Measurements from ENCODE around the gene ERBIN. TPM values are rescaled to one million over a fixed set of nuclear protein-coding genes. Genes with fewer than 3 reads are reported as not detected.

Gene ERBIN
- total and polyA plus RNA-seq, 2 of the 13 experiments (the other 11 are each of a cell fraction or from before 2014, with no cell fraction given), result 14.4 to 41.7 TPM

DNA sequence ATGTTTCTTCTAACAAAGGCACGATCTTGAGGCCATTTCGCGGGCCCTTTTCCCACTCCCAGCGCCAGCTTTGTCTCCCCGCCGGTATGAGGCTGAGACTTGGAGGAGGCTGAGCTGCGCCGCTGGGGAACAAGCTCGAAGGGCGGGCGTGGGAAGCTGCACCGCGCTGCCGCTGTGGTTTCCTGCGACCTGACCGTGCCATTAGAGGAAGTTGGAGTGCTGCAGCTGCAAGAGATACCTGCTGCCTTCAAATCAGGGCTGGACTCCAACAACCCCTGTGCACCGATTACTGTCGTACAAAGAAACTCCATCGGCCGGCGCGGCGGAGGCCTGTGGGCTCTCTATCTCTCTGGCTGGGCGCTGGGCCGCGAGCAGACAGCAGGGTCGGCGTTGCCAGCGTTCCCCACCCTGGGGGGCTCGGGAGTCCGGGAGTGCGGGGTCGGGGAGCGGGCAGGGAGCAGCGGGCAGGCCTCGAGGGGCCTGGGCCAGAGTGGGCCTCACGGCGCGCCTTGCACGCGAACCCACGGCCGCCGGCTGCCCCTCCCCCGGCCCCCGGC, 1.3 kb upstream of the ERBIN start (continued):
- TF ChIP-seq, protein P1, sequence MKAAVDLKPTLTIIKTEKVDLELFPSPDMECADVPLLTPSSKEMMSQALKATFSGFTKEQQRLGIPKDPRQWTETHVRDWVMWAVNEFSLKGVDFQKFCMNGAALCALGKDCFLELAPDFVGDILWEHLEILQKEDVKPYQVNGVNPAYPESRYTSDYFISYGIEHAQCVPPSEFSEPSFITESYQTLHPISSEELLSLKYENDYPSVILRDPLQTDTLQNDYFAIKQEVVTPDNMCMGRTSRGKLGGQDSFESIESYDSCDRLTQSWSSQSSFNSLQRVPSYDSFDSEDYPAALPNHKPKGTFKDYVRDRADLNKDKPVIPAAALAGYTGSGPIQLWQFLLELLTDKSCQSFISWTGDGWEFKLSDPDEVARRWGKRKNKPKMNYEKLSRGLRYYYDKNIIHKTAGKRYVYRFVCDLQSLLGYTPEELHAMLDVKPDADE (CRISPR knock-in tag; IDR thresholded peaks at IDR 0.05), result no peak
- TF ChIP-seq SETDB1 (CRISPR knock-in tag; IDR thresholded peaks at IDR 0.05; ENCODE audit: borderline replicate concordance), result no peak
- TF ChIP-seq NR2C2 (CRISPR knock-in tag; IDR thresholded peaks at IDR 0.05; ENCODE audit: borderline replicate concordance), result no peak
- TF ChIP-seq ZNF468 (CRISPR knock-in tag; IDR thresholded peaks at IDR 0.05), result no peak
- TF ChIP-seq ZNF12 (CRISPR knock-in tag; IDR thresholded peaks at IDR 0.05), result 0 out of 2 replicates have a peak, but pooled peaks have one; percentile 60
- no peak for TF ChIP-seq KLF9 (CRISPR knock-in tag; IDR thresholded peaks at IDR 0.05; ENCODE audit: low read depth)
- no peak for TF ChIP-seq KDM4B (CRISPR knock-in tag; IDR thresholded peaks at IDR 0.05)
- TF ChIP-seq ZNF367 (CRISPR knock-in tag; IDR thresholded peaks at IDR 0.05; ENCODE audit: borderline replicate concordance), result no peak
- TF ChIP-seq, protein P2, sequence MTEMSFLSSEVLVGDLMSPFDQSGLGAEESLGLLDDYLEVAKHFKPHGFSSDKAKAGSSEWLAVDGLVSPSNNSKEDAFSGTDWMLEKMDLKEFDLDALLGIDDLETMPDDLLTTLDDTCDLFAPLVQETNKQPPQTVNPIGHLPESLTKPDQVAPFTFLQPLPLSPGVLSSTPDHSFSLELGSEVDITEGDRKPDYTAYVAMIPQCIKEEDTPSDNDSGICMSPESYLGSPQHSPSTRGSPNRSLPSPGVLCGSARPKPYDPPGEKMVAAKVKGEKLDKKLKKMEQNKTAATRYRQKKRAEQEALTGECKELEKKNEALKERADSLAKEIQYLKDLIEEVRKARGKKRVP (CRISPR knock-in tag; IDR thresholded peaks at IDR 0.05), result no peak
- no peak for TF ChIP-seq ZBTB7B (CRISPR knock-in tag; IDR thresholded peaks at IDR 0.05)
- TF ChIP-seq ZNF563 (CRISPR knock-in tag; IDR thresholded peaks at IDR 0.05), result 0 out of 2 replicates have a peak, but pooled peaks have one; percentile 57
- no peak for TF ChIP-seq POLR2AphosphoS2 (IDR thresholded peaks at IDR 0.05; ENCODE audit: low read depth, low read length)
- no peak for TF ChIP-seq ZBTB1 (CRISPR knock-in tag; IDR thresholded peaks at IDR 0.05; ENCODE audit: borderline replicate concordance)
- TF ChIP-seq KDM2A (CRISPR knock-in tag; IDR thresholded peaks at IDR 0.05; ENCODE audit: borderline replicate concordance, low read depth), result peak; percentile 79
- no peak for TF ChIP-seq NFATC3 (CRISPR knock-in tag; IDR thresholded peaks at IDR 0.05)
- no peak for TF ChIP-seq MAFF (IDR thresholded peaks at IDR 0.05; ENCODE audit: low read depth, low read length)
- TF ChIP-seq, protein P3, sequence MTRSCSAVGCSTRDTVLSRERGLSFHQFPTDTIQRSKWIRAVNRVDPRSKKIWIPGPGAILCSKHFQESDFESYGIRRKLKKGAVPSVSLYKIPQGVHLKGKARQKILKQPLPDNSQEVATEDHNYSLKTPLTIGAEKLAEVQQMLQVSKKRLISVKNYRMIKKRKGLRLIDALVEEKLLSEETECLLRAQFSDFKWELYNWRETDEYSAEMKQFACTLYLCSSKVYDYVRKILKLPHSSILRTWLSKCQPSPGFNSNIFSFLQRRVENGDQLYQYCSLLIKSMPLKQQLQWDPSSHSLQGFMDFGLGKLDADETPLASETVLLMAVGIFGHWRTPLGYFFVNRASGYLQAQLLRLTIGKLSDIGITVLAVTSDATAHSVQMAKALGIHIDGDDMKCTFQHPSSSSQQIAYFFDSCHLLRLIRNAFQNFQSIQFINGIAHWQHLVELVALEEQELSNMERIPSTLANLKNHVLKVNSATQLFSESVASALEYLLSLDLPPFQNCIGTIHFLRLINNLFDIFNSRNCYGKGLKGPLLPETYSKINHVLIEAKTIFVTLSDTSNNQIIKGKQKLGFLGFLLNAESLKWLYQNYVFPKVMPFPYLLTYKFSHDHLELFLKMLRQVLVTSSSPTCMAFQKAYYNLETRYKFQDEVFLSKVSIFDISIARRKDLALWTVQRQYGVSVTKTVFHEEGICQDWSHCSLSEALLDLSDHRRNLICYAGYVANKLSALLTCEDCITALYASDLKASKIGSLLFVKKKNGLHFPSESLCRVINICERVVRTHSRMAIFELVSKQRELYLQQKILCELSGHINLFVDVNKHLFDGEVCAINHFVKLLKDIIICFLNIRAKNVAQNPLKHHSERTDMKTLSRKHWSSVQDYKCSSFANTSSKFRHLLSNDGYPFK (CRISPR knock-in tag; IDR thresholded peaks at IDR 0.05; ENCODE audit: borderline replicate concordance), result peak; percentile 63; the same call in 1 of the 2 replicates
- TF ChIP-seq, protein P4, sequence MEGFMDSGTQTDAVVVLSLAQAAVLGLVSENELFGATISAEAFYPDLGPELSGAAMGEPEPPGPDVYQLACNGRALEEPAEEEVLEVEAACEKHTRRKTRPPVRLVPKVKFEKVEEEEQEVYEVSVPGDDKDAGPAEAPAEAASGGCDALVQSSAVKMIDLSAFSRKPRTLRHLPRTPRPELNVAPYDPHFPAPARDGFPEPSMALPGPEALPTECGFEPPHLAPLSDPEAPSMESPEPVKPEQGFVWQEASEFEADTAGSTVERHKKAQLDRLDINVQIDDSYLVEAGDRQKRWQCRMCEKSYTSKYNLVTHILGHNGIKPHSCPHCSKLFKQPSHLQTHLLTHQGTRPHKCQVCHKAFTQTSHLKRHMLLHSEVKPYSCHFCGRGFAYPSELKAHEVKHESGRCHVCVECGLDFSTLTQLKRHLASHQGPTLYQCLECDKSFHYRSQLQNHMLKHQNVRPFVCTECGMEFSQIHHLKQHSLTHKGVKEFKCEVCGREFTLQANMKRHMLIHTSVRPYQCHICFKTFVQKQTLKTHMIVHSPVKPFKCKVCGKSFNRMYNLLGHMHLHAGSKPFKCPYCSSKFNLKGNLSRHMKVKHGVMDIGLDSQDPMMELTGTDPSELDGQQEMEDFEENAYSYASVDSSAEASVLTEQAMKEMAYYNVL (CRISPR knock-in tag; IDR thresholded peaks at IDR 0.05; ENCODE audit: borderline replicate concordance), result no peak
- TF ChIP-seq, protein P5, sequence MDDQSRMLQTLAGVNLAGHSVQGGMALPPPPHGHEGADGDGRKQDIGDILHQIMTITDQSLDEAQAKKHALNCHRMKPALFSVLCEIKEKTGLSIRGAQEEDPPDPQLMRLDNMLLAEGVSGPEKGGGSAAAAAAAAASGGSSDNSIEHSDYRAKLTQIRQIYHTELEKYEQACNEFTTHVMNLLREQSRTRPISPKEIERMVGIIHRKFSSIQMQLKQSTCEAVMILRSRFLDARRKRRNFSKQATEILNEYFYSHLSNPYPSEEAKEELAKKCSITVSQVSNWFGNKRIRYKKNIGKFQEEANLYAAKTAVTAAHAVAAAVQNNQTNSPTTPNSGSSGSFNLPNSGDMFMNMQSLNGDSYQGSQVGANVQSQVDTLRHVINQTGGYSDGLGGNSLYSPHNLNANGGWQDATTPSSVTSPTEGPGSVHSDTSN (CRISPR knock-in tag; IDR thresholded peaks at IDR 0.05; ENCODE audit: borderline replicate concordance), result no peak
- TF ChIP-seq FOXA3 (CRISPR knock-in tag; IDR thresholded peaks at IDR 0.05), result no peak
- TF ChIP-seq, protein P6, sequence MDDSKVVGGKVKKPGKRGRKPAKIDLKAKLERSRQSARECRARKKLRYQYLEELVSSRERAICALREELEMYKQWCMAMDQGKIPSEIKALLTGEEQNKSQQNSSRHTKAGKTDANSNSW (CRISPR knock-in tag; IDR thresholded peaks at IDR 0.05; ENCODE audit: borderline replicate concordance), result no peak
- TF ChIP-seq KLF6 (CRISPR knock-in tag; IDR thresholded peaks at IDR 0.05), result no peak; the same call in none of the 2 replicates

Measured in HepG2 (cell line).